Natural killer cell (primary cell): ENCODE measurements around the gene CHMP4A. TPM values are rescaled to one million over a fixed set of nuclear protein-coding genes. Genes with fewer than 3 reads are reported as not detected.

Experiments used
- ATAC-seq, 3 donors: fragments of 150-1000 bp in 2 of 3; fragments of 200-7000 bp in 1 of 3; cut with Tn5 transposase; 1 replicate in 1 of 3; 2 replicates in 2 of 3; pipeline ENCODE4 v1.10.0; 2021; ENCODE audit warnings: mild to moderate bottlenecking in 2 of 3, moderate library complexity in 2 of 3
- DNase-seq, 2 donors: peaks; one replicate each; pipeline versions ENCODE4 v3.0.0 to v3.0.0-alpha.2; 2013 to 2021; ENCODE audit warnings: mixed read lengths in 1 of 2
- H3K27ac ChIP-seq: one replicate; pipeline ENCODE4 v1.5.1; 2013; ENCODE audit warnings: mild to moderate bottlenecking, low read length
- H3K27me3 ChIP-seq: one replicate; pipeline ENCODE4 v1.6.1; 2013; ENCODE audit warnings: low read length; ENCODE audit not compliant: control insufficient read depth, insufficient read depth
- H3K36me3 ChIP-seq: one replicate; pipeline ENCODE4 v1.6.1; 2013; ENCODE audit warnings: low read length; ENCODE audit not compliant: control insufficient read depth, insufficient read depth
- H3K4me1 ChIP-seq: one replicate; pipeline ENCODE4 v1.6.1; 2013; ENCODE audit warnings: low read length; ENCODE audit not compliant: control insufficient read depth, insufficient read depth
- H3K4me3 ChIP-seq: one replicate; pipeline ENCODE4 v1.5.1; 2013; ENCODE audit warnings: low read length
- H3K9me3 ChIP-seq: one replicate; pipeline ENCODE4 v1.6.1; 2013; ENCODE audit warnings: low read length; ENCODE audit not compliant: control insufficient read depth, insufficient read depth
- H3K27ac Mint-ChIP-seq, 2 donors: one replicate each; pipeline ENCODE4 v1.8.0; 2022; ENCODE audit warnings: mild to moderate bottlenecking in 2 of 2, mixed read lengths in 2 of 2, moderate library complexity in 1 of 2
- H3K27me3 Mint-ChIP-seq, 2 donors: one replicate each; pipeline ENCODE4 v1.8.0; 2022; ENCODE audit warnings: low read depth in 2 of 2, mixed read lengths in 2 of 2
- H3K36me3 Mint-ChIP-seq: one replicate; pipeline ENCODE4 v1.8.0; 2022; ENCODE audit warnings: mixed read lengths
- H3K4me1 Mint-ChIP-seq, 2 donors: one replicate each; pipeline ENCODE4 v1.8.0; 2022; ENCODE audit warnings: mixed read lengths in 2 of 2
- H3K4me3 Mint-ChIP-seq: one replicate; pipeline ENCODE4 v1.8.0; 2022; ENCODE audit warnings: mild to moderate bottlenecking, moderate library complexity, mixed read lengths
- H3K9me3 Mint-ChIP-seq, 2 donors: one replicate each; pipeline ENCODE4 v1.8.0; 2022; ENCODE audit warnings: mixed read lengths in 2 of 2
- WGBS: methylation state at CpG from one replicate; pipeline ENCODE4 v1.1.7; 2013; ENCODE audit warnings: missing lambda C conversion rate; ENCODE audit not compliant: insufficient coverage; 5-methylcytosine and 5-hydroxymethylcytosine counted together
- intact Hi-C: fragments of 100-400 bp; cut with micrococcal nuclease; formaldehyde crosslinking; loops from one replicate; pipeline ENCODE4 v1.14.2; 2022
- total RNA-seq, 4 donors: library from RNA; stranded (reverse); fragments of 120-200 nt in 1 of 4; gene quantifications; one replicate each; pipeline versions ENCODE4 v1.2.3 to v1.2.4, GENCODE V29; 2013 to 2022
- TF ChIP-seq, protein P1 (sequence below): fragments of 200-600 bp; IDR thresholded peaks from one replicate; pipeline ENCODE4 v1.8.0; 2022; ENCODE audit warnings: antibody characterized with exemption

Gene CHMP4A
- total RNA-seq, 3 donors from 2014 or later (not counting 1 experiment from before 2014, with no cell fraction given): 105 to 118 (median 115) TPM

DNA sequence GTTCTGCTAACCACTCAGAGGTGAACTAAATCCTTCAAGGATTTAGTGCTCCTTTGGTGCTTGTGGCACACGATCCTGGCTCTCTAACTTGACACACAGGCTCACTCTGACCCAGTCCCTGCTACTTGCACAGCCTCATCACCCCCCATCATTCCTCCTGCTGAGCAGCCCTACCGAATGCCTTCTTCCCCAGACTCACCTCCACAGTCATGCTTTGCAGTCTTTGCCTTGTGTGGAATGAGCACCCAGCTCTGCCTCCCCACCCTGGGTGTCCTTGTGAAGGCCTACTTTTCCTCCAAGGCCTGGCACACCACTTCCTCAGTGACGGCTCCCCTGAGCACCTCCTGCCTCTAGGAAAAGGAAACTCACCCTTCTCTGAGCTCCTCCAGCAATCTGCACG lies 37.1 kb upstream of the CHMP4A start:
- H3K4me1 Mint-ChIP-seq: peaks cover 12 to 17% of the 10 kb centered on the region in 2 donors
- WGBS: 74% methylated on average over 4 of the region's 4 CpGs
- intact Hi-C loops: no loop called here
- Histone ChIP-seq H3K9me3 (no peaks in the 10 kb centered on the region), H3K27ac (no peak overlapping the region), H3K4me3 (no peak overlapping the region), H3K27me3 (no peaks in the 10 kb centered on the region), H3K4me1 (peaks cover 13% of the 10 kb centered on the region), H3K36me3 (peaks cover 3% of the 10 kb centered on the region)
- H3K36me3 Mint-ChIP-seq: no peaks in the 10 kb centered on the region
- no peak overlapping the region for H3K4me3 Mint-ChIP-seq
- ATAC-seq: no peak
- H3K9me3 Mint-ChIP-seq: no peaks in the 10 kb centered on the region
- H3K27me3 Mint-ChIP-seq: no peaks in the 10 kb centered on the region
- H3K27ac Mint-ChIP-seq: peak overlapping the region; percentile 3 to 60
- DNase-seq: no peak
- TF ChIP-seq, protein P1, sequence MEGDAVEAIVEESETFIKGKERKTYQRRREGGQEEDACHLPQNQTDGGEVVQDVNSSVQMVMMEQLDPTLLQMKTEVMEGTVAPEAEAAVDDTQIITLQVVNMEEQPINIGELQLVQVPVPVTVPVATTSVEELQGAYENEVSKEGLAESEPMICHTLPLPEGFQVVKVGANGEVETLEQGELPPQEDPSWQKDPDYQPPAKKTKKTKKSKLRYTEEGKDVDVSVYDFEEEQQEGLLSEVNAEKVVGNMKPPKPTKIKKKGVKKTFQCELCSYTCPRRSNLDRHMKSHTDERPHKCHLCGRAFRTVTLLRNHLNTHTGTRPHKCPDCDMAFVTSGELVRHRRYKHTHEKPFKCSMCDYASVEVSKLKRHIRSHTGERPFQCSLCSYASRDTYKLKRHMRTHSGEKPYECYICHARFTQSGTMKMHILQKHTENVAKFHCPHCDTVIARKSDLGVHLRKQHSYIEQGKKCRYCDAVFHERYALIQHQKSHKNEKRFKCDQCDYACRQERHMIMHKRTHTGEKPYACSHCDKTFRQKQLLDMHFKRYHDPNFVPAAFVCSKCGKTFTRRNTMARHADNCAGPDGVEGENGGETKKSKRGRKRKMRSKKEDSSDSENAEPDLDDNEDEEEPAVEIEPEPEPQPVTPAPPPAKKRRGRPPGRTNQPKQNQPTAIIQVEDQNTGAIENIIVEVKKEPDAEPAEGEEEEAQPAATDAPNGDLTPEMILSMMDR: no peak

DNA sequence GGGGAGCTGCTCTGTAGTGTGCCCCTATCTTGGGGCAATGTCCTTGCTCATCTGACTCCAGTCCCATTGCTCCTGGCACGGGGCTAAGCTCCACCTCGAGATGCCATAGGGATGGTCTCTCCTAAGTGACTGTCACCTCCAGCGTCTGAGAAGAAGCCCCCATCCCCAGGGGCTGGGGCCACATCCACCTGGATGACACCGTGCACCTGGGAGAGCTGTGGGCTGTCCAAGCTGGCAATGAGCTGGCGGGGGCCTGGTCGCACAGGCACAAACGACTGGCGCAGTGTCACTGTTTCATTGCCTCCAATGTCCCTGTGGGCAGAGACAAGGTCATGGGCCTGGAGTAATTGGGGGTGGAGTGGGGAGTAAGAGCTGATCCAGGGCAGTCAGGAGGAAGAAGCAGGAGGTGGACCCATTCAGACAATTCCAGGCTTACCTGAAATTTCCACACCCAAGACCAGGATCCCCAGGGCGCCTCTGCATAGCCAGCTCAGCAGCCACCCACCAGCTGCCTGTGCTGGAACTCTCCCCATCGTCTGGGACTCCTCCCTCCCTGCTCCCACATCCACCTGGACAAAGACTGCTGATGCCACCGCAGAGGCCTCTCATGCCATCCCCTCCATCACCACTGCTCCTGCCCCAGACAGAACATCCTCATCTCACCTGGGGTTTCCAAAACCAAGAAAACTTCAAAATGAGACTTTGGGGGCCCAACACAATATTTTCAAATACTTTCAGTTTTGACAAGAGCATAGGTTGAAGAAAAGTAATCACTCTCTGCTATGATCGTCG lies 36.1 kb upstream of the CHMP4A start:
- Histone ChIP-seq H3K9me3 (no peaks in the 10 kb centered on the region), H3K4me3 (no peak overlapping the region), H3K27ac (no peak overlapping the region), H3K27me3 (no peaks in the 10 kb centered on the region), H3K4me1 (peaks cover 13% of the 10 kb centered on the region), H3K36me3 (no peaks in the 10 kb centered on the region)
- TF ChIP-seq, protein P1: no peak
- 83% methylated on average over 11 of the region's 13 CpGs for WGBS
- Mint-ChIP-seq H3K27ac (peak overlapping the region; percentile 3 to 60), H3K4me1 (peaks cover 16 to 17% of the 10 kb centered on the region in 2 donors), H3K4me3 (no peak overlapping the region), H3K36me3 (no peaks in the 10 kb centered on the region), H3K9me3 (no peaks in the 10 kb centered on the region), H3K27me3 (no peaks in the 10 kb centered on the region)
- ATAC-seq: no peak
- no peak for DNase-seq
- intact Hi-C loops: loop anchor here (10.0 kb wide), 1 partner anchor 185 kb away; no protein-coding TSS in a partner anchor

DNA sequence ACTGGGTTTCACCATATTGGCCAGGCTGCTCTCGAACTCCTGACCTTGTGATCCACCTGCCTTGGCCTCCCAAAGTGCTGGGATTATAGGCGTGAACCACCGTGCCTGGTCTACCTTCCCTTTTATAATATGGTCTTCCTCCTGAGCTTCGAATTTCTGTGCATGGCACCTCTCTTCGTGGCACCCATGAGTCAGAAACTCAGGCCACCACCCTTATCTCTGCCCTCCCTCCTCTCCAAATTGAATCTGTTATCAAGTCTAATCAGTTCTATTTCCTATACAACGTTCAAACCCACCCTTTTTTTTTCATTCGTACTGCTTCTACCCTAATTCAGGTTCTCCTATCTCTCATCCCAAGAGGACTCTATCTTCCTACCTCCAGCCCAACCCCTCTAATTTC lies 34.1 kb upstream of the CHMP4A start:
- H3K9me3 Mint-ChIP-seq: no peaks in the 10 kb centered on the region
- H3K27ac Mint-ChIP-seq: peak overlapping the region; percentile 86 to 91
- H3K4me3 Mint-ChIP-seq: peak overlapping the region; percentile 63
- DNase-seq (no peak), ATAC-seq (no peak)
- peaks cover 31% of the 10 kb centered on the region in 2 donors for H3K4me1 Mint-ChIP-seq
- H3K36me3 Mint-ChIP-seq: no peaks in the 10 kb centered on the region
- TF ChIP-seq, protein P1: no peak
- H3K9me3 ChIP-seq: no peaks in the 10 kb centered on the region
- WGBS: 71% methylated on average over 7 of the region's 7 CpGs
- no peaks in the 10 kb centered on the region for H3K27me3 Mint-ChIP-seq
- no peaks in the 10 kb centered on the region for H3K36me3 ChIP-seq
- H3K27ac ChIP-seq: peak overlapping the region; percentile 86
- H3K4me1 ChIP-seq: peaks cover 24% of the 10 kb centered on the region
- no peaks in the 10 kb centered on the region for H3K27me3 ChIP-seq
- intact Hi-C loops: loop anchor here (10.0 kb wide), 1 partner anchor 187 kb away; no protein-coding TSS in a partner anchor
- H3K4me3 ChIP-seq: no peak overlapping the region
